ENCODE measurements around the gene HSF2BP.
"Not testable (repeated sequence)": the region's sequence is repeated elsewhere in the genome, so short reads cannot be mapped to it uniquely, and the experiment has no call there.

HSF2BP gene

DNA sequence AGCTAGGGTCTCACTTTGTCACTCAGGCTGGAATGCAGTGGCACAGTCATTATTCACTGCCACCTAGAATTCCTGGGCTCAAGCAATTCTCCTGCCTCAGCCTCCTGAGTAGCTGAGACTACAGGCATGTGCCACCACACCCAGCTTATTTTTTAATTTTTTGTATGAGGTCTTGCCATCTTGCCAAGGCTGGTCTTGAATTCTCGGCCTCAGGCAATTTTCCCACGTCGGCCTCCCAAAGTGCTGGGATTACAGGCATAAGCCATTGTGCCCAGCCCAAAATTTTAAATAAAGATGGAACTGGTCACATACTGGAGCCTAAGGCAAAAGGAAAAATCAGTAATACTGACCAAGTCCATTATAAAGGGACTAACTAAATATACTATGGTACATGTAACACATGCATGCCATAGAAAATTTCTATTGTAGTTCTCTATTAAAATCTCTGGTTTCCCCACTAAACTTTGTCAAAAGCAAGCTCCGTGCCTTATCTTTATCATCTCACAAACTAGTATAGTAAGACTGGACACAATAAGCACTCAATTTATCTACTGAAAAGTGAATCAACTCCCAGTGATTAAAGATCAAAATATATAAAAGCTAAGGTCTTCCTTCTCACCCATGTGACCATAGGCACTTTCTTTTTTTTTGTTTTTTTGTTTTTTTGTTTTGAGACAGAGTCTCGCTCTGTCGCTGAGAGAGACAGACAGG lies 61.6 kb downstream of the HSF2BP start:
- no peak for DNase-seq (ENCODE audit: low spot score)

GRCh38 chr21:43597052-43597451 lies 62.2 kb downstream of the HSF2BP start:
- no peak for DNase-seq (ENCODE audit: low spot score)

DNA sequence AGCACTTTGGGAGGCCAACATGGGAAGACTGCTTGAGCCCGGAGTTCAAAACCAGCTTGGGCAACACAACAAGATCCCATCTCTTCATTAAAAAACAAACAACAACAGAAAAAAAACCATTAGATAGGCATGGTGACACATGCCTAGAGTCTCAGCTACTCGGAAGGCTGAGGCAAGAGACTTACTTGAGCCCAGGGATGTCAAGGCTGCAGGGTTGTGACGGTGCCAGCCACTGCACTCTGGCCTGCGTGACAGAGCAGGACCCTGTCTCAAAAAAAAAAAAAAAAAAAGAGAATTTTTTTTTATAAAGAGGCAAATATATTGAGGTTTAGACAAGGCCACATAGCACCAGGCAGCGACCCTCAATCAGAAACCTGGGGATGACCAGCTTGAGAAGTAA lies 62.7 kb downstream of the HSF2BP start:
- DNase-seq (ENCODE audit: low spot score): no peak

DNA sequence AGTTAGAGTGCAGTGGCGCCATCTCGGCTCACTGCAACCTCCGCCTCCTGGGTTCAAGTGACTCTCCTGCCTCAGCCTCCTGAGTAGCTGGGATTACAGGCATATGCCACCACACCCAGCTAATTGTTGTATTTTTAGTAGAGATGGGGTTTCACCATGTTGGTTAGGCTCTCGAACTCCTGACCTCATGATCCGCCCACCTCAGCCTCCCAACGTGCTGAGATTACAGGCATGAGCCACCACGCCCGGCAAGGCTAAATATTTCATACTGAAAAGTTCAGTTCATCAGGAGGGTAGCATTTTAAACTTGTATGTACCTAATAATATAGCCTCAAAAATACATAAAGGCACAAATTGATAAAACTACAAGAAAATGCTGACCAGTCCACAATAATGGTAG lies 63.5 kb downstream of the HSF2BP start:
- DNase-seq (ENCODE audit: low spot score): not testable (repeated sequence)

DNA sequence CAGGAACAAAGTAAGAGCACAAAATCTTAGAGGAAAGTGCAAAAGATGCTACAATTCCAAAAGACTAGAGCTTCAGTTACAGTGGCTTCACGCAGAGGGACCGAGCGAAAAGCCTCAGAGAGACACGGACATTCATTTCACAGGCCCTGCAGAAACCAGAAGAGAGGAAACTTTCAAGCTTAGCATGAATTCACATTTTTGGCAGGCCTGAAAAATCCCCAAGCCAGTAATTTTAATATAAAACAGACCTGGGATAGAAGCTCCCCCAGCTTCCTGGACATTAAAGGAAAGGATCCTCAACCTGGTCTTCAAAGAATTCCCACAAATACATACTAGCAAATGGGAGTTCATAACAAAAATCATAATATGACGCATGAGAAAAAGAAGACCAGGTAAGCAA lies 66.2 kb downstream of the HSF2BP start:
- DNase-seq (ENCODE audit: low spot score): no peak

GRCh38 chr21:43591571-43591970 lies 67.7 kb downstream of the HSF2BP start:
- DNase-seq (ENCODE audit: low spot score): no peak

- DNase-seq (ENCODE audit: low spot score): no peak
Measured at GRCh38 chr21:43590194-43590593, 69.1 kb downstream of the HSF2BP start.

DNA sequence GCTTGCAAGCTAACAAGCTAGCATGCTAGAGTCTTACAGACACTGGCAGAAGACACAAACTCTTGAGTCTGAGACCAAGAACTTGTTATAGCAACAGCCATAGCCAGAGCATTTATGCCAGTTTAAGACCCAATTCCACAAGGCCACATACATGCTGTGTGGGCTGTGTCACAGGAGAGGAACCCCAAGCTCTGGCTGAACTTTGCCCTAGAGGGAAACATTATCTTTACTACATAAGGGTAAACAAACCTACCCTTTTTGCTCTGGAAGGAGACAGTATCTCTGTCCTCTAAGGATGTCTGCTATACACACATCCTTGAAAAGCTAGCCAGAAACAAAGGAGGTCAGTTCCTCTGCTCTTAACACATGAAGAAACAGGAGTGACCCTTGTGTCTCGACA lies 70.3 kb downstream of the HSF2BP start:
- DNase-seq (ENCODE audit: low spot score): no peak

DNA sequence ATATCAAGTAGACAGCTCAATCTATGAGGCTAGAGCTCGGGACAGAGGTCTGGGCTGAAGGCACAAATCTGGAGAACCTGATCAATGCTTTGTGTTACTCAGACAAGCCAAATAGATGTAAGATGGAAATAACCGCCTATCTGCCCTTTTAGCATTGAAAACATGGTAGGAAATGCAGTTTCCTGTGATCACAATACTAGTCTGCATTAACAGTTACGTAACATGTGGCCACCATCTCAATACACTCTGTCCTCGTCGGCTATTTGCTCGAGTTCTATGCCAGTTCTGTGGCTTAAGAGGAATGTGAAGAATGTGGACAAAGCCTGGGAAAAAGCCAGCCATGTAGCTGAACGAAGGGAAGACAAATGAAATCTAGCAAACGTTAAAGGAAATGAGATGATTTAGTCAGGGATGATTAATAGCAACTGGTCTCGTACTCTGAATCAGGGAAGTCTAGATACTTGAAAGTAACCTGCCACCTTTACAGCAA lies 73.3 kb downstream of the HSF2BP start:
- no peak for DNase-seq (ENCODE audit: low spot score)

DNA sequence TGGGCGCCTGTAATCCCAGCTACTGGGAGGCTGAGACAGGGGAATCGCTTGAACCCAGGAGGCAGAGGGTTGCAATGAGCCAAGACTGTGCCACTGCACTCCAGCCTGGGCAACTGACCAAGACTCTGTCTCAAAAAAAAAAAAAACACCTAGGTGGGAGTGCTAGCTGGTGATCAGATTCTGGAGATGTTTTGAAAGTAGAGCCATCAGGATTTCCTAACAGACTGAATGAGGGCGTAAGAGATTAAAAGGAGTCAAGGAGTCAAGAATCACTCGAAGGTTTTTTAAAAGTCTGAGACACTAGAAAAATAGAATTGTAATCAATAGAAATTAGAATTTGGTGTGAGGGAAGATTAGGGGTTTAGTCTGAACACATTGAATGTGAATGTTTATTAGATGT lies 73.8 kb downstream of the HSF2BP start:
- DNase-seq (ENCODE audit: low spot score): no peak

DNA sequence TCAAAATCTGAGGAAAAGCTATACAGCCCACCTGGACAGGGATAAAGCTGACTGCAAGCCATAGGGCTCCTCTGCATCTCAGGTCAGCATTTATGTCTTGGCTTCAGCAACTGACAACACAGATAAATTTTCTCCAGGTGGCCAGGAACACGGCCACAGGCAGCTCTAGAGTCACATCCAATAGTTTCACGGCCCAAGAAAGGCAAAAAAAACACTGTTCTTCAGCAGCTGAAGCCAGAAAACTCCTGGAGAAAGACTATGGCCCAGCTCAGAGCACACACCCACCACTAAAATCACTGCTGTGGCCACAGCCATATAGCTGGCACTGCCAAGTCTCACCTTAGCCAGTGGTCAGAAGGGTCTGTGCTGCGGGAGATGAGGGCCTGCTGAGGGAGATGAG lies 77.8 kb downstream of the HSF2BP start:
- no peak for DNase-seq (ENCODE audit: low spot score)

DNA sequence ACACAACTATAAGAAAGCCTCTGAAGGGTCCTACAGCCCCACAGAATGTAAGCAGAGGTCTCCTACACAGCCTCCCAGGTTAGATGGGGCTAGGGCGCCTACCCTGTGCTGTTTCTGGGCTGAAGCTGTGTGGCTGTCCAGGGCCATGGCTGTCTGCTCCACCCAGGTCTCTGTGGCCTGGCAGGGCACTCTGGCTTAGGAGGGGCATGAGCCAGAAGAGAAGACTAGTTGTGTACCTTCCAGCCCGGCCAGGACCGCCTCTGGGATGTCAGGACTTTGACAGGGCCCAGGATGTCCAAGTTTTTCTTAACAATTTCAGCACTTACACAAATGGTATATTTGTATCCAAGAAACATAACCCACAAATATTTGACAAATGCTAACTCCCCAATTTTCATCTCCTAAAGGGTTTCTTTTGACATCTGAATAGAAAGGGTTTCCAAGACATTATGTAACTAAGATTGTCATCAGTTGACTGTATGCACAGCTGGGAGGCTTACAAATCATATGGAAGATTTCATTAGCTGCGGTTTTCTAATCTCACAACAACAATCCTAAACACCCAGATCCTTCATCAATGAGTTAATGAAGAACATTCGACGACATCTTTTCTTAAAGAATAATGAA lies 80.5 kb downstream of the HSF2BP start:
- DNase-seq (ENCODE audit: low spot score): no peak

GRCh38 chr21:43575473-43575844 lies 83.8 kb downstream of the HSF2BP start:
- DNase-seq (ENCODE audit: low spot score): no peak

GRCh38 chr21:43574741-43575472 lies 84.4 kb downstream of the HSF2BP start:
- DNase-seq (ENCODE audit: low spot score): no peak

- DNase-seq (ENCODE audit: low spot score): no peak
Measured at GRCh38 chr21:43573921-43574320, 85.4 kb downstream of the HSF2BP start.

GRCh38 chr21:43572446-43572845 lies 86.8 kb downstream of the HSF2BP start:
- no peak for DNase-seq (ENCODE audit: low spot score)

GRCh38 chr21:43571976-43572375 lies 87.3 kb downstream of the HSF2BP start:
- DNase-seq (ENCODE audit: low spot score): no peak

- DNase-seq (ENCODE audit: low spot score): not testable (repeated sequence)
Measured at GRCh38 chr21:43570195-43570594, 89.1 kb downstream of the HSF2BP start.

DNA sequence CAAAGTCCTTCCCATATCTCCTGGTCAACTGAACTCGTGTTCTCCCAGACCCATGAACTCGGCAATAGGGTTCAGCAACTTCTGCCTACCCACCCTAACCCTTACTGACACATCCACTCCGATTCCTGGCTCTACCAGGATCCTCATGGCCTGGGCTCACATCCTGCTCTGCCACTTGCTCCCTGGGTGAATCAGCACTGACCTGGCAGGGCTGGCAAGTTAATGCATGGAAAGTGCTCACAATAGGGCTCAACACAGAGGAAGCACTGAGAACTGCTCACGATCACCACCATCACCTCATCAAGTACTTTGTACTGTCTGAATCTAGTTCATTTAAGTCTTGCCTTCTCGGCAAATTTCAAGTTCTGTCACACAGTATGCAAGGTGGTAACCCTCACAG lies 96.8 kb downstream of the HSF2BP start:
- not testable (repeated sequence) for DNase-seq (ENCODE audit: low spot score)

DNA sequence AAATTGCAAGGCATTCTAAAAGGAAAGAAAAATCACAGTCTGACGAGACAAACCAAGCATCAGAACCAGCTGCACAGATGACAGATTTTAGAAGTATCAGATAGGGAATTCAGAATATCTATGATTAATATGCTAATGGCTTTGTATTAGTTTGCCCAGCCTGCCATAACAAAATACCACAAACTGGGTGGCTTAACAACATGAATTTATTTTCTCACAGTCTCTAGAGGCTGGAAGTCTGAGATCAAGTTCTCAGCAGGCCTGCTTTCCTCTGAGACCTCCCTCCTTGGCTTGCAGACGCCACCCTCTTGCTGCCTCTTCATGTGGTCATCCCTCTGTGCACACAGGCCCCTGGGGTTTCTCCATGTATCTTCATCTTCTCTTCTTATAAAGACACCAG lies 118.7 kb downstream of the HSF2BP start:
- not testable (repeated sequence) for DNase-seq (ENCODE audit: low spot score)

DNA sequence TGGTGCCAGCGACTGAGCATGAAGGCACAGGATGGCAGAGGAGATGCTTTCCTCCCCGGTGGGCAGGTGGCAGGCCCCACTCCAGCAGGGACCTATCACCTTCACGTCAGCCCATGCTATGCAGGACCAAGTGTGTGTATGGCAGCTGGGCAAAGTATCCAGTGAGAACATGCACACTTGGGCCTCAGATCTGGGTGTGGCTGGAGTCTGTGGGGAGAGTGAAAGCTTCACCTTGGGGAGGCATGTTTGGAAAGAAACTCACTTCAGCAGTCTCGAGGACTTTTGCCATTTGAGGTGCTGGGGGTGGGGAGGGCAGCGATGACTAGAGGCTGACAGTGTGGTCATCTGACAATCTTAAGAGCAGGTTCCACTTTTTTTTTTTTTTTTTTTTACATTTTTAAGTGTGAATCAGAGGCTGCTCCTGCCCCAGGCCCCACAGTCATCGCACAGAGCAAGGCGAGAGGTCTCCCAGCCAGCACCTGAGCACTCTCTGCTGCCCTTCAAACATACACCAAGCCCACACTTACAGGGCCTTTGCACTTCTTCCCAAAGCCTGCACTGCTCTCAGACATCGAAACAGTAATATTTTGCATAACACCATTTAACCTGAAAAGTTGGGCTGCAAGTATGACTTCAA lies 136.7 kb downstream of the HSF2BP start:
- not testable (repeated sequence) for DNase-seq (ENCODE audit: low spot score)

DNA sequence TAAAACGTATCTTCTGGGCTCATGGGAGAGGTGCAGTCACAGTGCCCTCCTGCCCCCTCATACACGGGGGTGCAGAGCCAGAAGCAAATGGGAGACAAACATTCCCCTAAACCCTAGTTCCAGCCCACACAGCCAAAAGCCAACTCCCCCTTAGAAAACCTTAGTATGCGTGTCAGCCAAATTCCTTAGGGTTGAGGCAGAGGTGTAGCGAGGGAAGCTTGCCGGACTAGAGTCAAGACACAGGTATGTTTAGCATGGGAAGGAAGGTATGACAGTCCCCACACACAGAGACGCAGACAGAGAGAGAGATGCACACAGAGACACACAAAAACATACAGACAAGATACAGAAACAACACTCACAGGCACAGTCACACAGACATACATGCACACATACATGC lies 141.6 kb downstream of the HSF2BP start:
- not testable (repeated sequence) for DNase-seq (ENCODE audit: low spot score)

All from CD4-positive, alpha-beta T cell treated with Interleukin-15 for 4 hours (primary cell).